GM12891 (cell line): ENCODE measurements around the gene PEAK1.

Source experiments
- POLR2A ChIP-seq: IDR thresholded peaks from 2 replicates; pipeline ENCODE4 v1.6.1; 2011; ENCODE audit warnings: low read depth, low read length, control low read depth
- POLR2AphosphoS5 ChIP-seq: IDR thresholded peaks from 2 replicates; pipeline ENCODE4 v1.6.1; 2011; ENCODE audit warnings: low read depth, low read length, control low read depth

GRCh38 chr15:77120576-77120975 is 299.3 kb downstream of the PEAK1 start:
- TF ChIP-seq POLR2A (no peak), POLR2AphosphoS5 (no peak)
